ENCODE results near the gene HSPA8.
A peak's percentile ranks its signal among the peaks of the same experiment; 100 is the strongest.

Gene HSPA8

GRCh38 chr11:123046473-123047259 is 15.3 kb downstream of the HSPA8 start:
- DNase-seq, result no peak

GRCh38 chr11:123045101-123045500 is 16.8 kb downstream of the HSPA8 start:
- no peak for DNase-seq

- DNase-seq, result no peak
Observed at GRCh38 chr11:123041185-123041584, 20.8 kb downstream of the HSPA8 start.

- no peak for DNase-seq
Observed at GRCh38 chr11:123040111-123040432, 21.9 kb downstream of the HSPA8 start.

- DNase-seq, result no peak
Observed at GRCh38 chr11:123035831-123036230, 26.1 kb downstream of the HSPA8 start.

- no peak for DNase-seq
Observed at GRCh38 chr11:123034597-123034996, 27.3 kb downstream of the HSPA8 start.

GRCh38 chr11:123033895-123034294 is 28.0 kb downstream of the HSPA8 start:
- DNase-seq, result no peak

- DNase-seq, result no peak
Observed at GRCh38 chr11:123030517-123030916, 31.4 kb downstream of the HSPA8 start.

- DNase-seq, result peak; percentile 70
Observed at GRCh38 chr11:123020968-123021367, 41.0 kb downstream of the HSPA8 start.

- DNase-seq, result no peak
Observed at GRCh38 chr11:123018702-123019101, 43.2 kb downstream of the HSPA8 start.

- no peak for DNase-seq
Observed at GRCh38 chr11:123011510-123011909, 50.4 kb downstream of the HSPA8 start.
